HCT116 (cell line): ENCODE data around the gene SEMA4D. TPM values are rescaled to one million over a fixed set of nuclear protein-coding genes. Genes with fewer than 3 reads are reported as not detected.

Source experiments
- ATAC-seq: fragments of 200-7000 bp; cut with Tn5 transposase; 2 replicates; pipeline ENCODE4 v1.9.1; 2020; ENCODE audit warnings: mild to moderate bottlenecking, moderate library complexity
- BruUV-seq: library from RNA; stranded (reverse); fragments of 400-500 nt; replicated peaks from 2 replicates; lab custom pipeline; 2021; lab: Mats Ljungman, UMichigan
- CTCF ChIA-PET: fragments of 300-600 bp; sonication (Branson Sonifier 250); formaldehyde crosslinking; loops from one replicate; lab custom pipeline; 2021; ENCODE audit warnings: antibody characterized with exemption; lab: Charles Lee
- POLR2A ChIA-PET: fragments of 300-600, 350-600 bp; sonication (Branson Sonifier 250); formaldehyde crosslinking; loops from one replicate; lab custom pipeline; 2021; ENCODE audit warnings: antibody characterized with exemption; lab: Charles Lee
- RAD21 ChIA-PET, 2 experiments: fragments of 300-600 bp; sonication (Branson Sonifier 250); formaldehyde crosslinking; loops; one replicate each; lab custom pipeline; 2023; ENCODE audit warnings: low total read pairs in 2 of 2; ENCODE audit not compliant: uncharacterized antibody in 2 of 2, unreplicated experiment in 2 of 2, low non-redundant PET in 1 of 2; lab: Charles Lee
- DNase-seq: peaks from one replicate; pipeline ENCODE4 v3.0.0-alpha.2; 2010; ENCODE audit warnings: low read depth, low spot score
- H2AFZ ChIP-seq: fragments of 200-600 bp; shearing (Covaris generic), sonication (generic); 2 replicates; pipeline ENCODE4 v1.6.1; 2017; ENCODE audit warnings: low read depth, mixed run types, mixed read lengths, antibody characterized with exemption, low read length; ENCODE audit not compliant: poor library complexity, severe bottlenecking
- H3K27ac ChIP-seq: 2 replicates; pipeline ENCODE4 v1.5.1; 2012; ENCODE audit warnings: low read depth, low read length
- H3K27me3 ChIP-seq: fragments of 200-600 bp; sonication (generic); 2 replicates; pipeline ENCODE4 v1.6.1; 2016; ENCODE audit warnings: mixed run types, low read length, mixed read lengths; ENCODE audit not compliant: insufficient read depth
- H3K36me3 ChIP-seq, 2 experiments: fragments of 200-500 bp in 1 of 2; fragments of 200-600 bp in 1 of 2; sonication (Bioruptor generic) in 1 of 2; sonication (generic) in 1 of 2; 2 replicates each; pipeline versions ENCODE4 v1.5.1 to v1.6.1; 2014 to 2016; ENCODE audit warnings: low read length in 2 of 2, inconsistent platforms in 1 of 2, mixed read lengths in 1 of 2, mixed run types in 1 of 2; ENCODE audit not compliant: insufficient read depth in 2 of 2, control insufficient read depth in 1 of 2
- H3K4me1 ChIP-seq, 2 experiments: fragments of 200-600 bp in 1 of 2; sonication (generic) in 1 of 2; 2 replicates each; pipeline versions ENCODE4 v1.5.1 to v1.6.1; 2012 to 2017; ENCODE audit warnings: low read length in 2 of 2, inconsistent platforms in 1 of 2, mild to moderate bottlenecking in 1 of 2, mixed read lengths in 1 of 2, mixed run types in 1 of 2, moderate library complexity in 1 of 2; ENCODE audit not compliant: insufficient read depth in 2 of 2, control insufficient read depth in 1 of 2
- H3K4me2 ChIP-seq: fragments of 200-600 bp; sonication (generic); 2 replicates; pipeline ENCODE4 v1.6.1; 2017; ENCODE audit warnings: mixed run types, low read length, mixed read lengths
- H3K4me3 ChIP-seq, 2 experiments: fragments of 200-600 bp in 1 of 2; sonication (generic) in 1 of 2; replicated peaks in 1 of 2; 2 replicates each; pipeline ENCODE4 v1.5.1; 2011 to 2016; ENCODE audit warnings: low read length in 2 of 2, control low read depth in 1 of 2, low read depth in 1 of 2, mild to moderate bottlenecking in 1 of 2, mixed read lengths in 1 of 2, mixed run types in 1 of 2
- H3K79me2 ChIP-seq: fragments of 200-600 bp; sonication (generic); 2 replicates; pipeline ENCODE4 v1.6.1; 2017; ENCODE audit warnings: mild to moderate bottlenecking, mixed run types, low read length, moderate library complexity, mixed read lengths; ENCODE audit not compliant: insufficient read depth
- H3K9ac ChIP-seq: fragments of 200-600 bp; sonication (generic); 2 replicates; pipeline ENCODE4 v1.6.1; 2016; ENCODE audit warnings: low read length, mixed read lengths
- H3K9me2 ChIP-seq: fragments of 200-600 bp; sonication (generic), shearing (Covaris generic); 2 replicates; pipeline ENCODE4 v1.6.1; 2017; ENCODE audit warnings: mixed run types, mild to moderate bottlenecking, moderate library complexity; ENCODE audit not compliant: insufficient read depth
- H3K9me3 ChIP-seq, 2 experiments: fragments of 200-500 bp in 1 of 2; fragments of 200-600 bp in 1 of 2; sonication (Bioruptor generic) in 1 of 2; sonication (generic) in 1 of 2; 2 replicates each; pipeline ENCODE4 v1.6.1; 2014 to 2017; ENCODE audit warnings: low read length in 2 of 2, mixed read lengths in 2 of 2, inconsistent platforms in 1 of 2, low read depth in 1 of 2, mild to moderate bottlenecking in 1 of 2, mixed run types in 1 of 2, moderate library complexity in 1 of 2; ENCODE audit not compliant: control insufficient read depth in 1 of 2, insufficient read depth in 1 of 2
- H4K20me1 ChIP-seq: fragments of 200-600 bp; sonication (generic), shearing (Covaris generic); 2 replicates; pipeline ENCODE4 v1.6.1; 2017; ENCODE audit warnings: mixed run types, mild to moderate bottlenecking, moderate library complexity; ENCODE audit not compliant: insufficient read depth
- CBX3 ChIP-seq: IDR thresholded peaks from 2 replicates; pipeline ENCODE4 v1.6.1; 2012; ENCODE audit warnings: low read depth
- JUND ChIP-seq: IDR thresholded peaks from 2 replicates; pipeline ENCODE4 v1.6.1; 2012
- POLR2A ChIP-seq: IDR thresholded peaks from 2 replicates; pipeline ENCODE4 v1.7.0; 2011; ENCODE audit warnings: borderline replicate concordance; ENCODE audit not compliant: insufficient read depth, insufficient read length; ENCODE audit errors: extremely low read depth
- SIN3A ChIP-seq: IDR thresholded peaks from 2 replicates; pipeline ENCODE4 v1.6.1; 2012; ENCODE audit warnings: low read depth
- SRF ChIP-seq: IDR thresholded peaks from 2 replicates; pipeline ENCODE4 v1.6.1; 2012; ENCODE audit warnings: low read depth
- TCF7L2 ChIP-seq: IDR thresholded peaks from 2 replicates; pipeline ENCODE4 v1.7.0; 2011; ENCODE audit warnings: borderline replicate concordance, inconsistent platforms; ENCODE audit not compliant: insufficient read depth, insufficient read length; ENCODE audit errors: extremely low read depth
- YY1 ChIP-seq: IDR thresholded peaks from 2 replicates; pipeline ENCODE4 v1.6.1; 2011; ENCODE audit warnings: low read length, low read depth, moderate library complexity, mild to moderate bottlenecking; ENCODE audit not compliant: insufficient replicate concordance; ENCODE audit errors: extremely low read depth
- ZNF274 ChIP-seq: fragments of 200-500 bp; sonication (Bioruptor generic); IDR thresholded peaks from 2 replicates; pipeline ENCODE4 v1.6.1; 2014; ENCODE audit warnings: mild to moderate bottlenecking, low read depth, low read length, inconsistent platforms
- intact Hi-C: fragments of 100-400 bp; cut with micrococcal nuclease; formaldehyde crosslinking; loops from 2 replicates; pipeline ENCODE4 v1.10.0; 2022
- total RNA-seq: library from RNA; stranded (reverse); gene quantifications from one replicate; pipeline ENCODE4 v1.2.1, GENCODE V29; 2021; ENCODE audit not compliant: unreplicated experiment
- TF ChIP-seq, protein P1 (sequence below): IDR thresholded peaks from 2 replicates; pipeline ENCODE4 v1.6.1; 2011; ENCODE audit warnings: mild to moderate bottlenecking, low read length, moderate library complexity; ENCODE audit not compliant: insufficient replicate concordance; ENCODE audit errors: extremely low read depth
- TF ChIP-seq, protein P2 (sequence below), 3 experiments: fragments of 200-600 bp in 1 of 3; sonication (generic) in 1 of 3; IDR thresholded peaks in 2 of 3; conservative IDR thresholded peaks in 1 of 3; 2 replicates each; pipeline ENCODE4 v1.5.1; 2012 to 2017; ENCODE audit warnings: low read depth in 2 of 3, low read length in 2 of 3, antibody characterized with exemption in 1 of 3, borderline replicate concordance in 1 of 3, control low read depth in 1 of 3, mild to moderate bottlenecking in 1 of 3, mixed read lengths in 1 of 3, mixed run types in 1 of 3, moderate library complexity in 1 of 3; ENCODE audit not compliant: insufficient read depth in 1 of 3
- TF ChIP-seq, protein P3 (sequence below): IDR thresholded peaks from 2 replicates; pipeline ENCODE4 v1.6.1; 2012
- TF ChIP-seq, protein P4 (sequence below): IDR thresholded peaks from 2 replicates; pipeline ENCODE4 v1.6.1; 2012

SEMA4D gene
- total RNA-seq, 1 experiment from 2014 or later, result 32.0 TPM

DNA sequence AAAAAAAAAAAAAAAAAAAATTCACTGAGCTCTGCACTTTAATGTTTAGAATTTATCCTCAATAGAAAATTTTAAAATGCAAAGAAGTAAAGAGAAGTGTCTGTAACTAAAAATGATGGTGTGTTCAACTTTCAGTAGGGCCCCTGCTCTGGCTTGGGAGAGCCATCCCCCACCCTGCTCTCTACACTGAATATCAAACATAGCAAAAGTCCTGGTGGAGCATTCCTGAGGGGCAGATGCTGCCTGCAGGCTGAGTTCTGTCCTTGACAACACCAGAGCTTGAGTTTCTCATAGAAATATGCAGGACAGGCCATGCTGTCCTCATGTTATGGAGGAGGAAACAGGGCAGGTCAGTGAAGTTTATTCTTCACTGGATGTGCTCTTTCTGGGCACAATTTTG lies 7.1 kb upstream of the SEMA4D start (continued):
- TF ChIP-seq, protein P1, sequence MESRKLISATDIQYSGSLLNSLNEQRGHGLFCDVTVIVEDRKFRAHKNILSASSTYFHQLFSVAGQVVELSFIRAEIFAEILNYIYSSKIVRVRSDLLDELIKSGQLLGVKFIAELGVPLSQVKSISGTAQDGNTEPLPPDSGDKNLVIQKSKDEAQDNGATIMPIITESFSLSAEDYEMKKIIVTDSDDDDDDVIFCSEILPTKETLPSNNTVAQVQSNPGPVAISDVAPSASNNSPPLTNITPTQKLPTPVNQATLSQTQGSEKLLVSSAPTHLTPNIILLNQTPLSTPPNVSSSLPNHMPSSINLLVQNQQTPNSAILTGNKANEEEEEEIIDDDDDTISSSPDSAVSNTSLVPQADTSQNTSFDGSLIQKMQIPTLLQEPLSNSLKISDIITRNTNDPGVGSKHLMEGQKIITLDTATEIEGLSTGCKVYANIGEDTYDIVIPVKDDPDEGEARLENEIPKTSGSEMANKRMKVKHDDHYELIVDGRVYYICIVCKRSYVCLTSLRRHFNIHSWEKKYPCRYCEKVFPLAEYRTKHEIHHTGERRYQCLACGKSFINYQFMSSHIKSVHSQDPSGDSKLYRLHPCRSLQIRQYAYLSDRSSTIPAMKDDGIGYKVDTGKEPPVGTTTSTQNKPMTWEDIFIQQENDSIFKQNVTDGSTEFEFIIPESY, result no peak
- TF ChIP-seq YY1, result no peak
- TF ChIP-seq, all 23 proteins: peak for 0

DNA sequence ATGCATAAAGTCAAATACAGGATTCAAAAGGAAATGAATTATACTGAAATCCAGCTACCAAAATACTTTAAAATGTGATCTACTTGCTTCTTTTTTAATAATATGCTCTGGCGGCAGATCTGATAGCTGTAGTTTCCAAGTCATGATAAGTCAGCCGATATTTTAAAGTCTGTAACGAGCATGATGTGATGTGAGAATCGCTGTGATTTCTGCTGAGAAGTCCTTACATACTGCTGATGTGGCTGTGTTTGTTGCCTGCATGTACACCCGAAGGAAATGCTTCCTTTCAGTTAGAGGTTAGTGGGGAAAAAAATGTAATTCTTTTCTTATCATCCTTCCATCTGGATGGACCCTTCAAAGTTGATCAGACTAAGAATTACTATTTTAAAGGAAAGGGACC lies 4.8 kb upstream of the SEMA4D start:
- TF ChIP-seq, protein P2, sequence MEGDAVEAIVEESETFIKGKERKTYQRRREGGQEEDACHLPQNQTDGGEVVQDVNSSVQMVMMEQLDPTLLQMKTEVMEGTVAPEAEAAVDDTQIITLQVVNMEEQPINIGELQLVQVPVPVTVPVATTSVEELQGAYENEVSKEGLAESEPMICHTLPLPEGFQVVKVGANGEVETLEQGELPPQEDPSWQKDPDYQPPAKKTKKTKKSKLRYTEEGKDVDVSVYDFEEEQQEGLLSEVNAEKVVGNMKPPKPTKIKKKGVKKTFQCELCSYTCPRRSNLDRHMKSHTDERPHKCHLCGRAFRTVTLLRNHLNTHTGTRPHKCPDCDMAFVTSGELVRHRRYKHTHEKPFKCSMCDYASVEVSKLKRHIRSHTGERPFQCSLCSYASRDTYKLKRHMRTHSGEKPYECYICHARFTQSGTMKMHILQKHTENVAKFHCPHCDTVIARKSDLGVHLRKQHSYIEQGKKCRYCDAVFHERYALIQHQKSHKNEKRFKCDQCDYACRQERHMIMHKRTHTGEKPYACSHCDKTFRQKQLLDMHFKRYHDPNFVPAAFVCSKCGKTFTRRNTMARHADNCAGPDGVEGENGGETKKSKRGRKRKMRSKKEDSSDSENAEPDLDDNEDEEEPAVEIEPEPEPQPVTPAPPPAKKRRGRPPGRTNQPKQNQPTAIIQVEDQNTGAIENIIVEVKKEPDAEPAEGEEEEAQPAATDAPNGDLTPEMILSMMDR (IDR thresholded peaks at IDR 0.05 in 2 of 3, conservative IDR thresholded peaks at IDR 0.05 in 1 of 3; ENCODE audit: borderline replicate concordance in 1 of 3, insufficient read depth in 1 of 3, low read depth in 2 of 3, low read length in 2 of 3), result no peak
- TF ChIP-seq CBX3 (no peak), JUND (no peak), ZNF274 (no peak), POLR2A (no peak), TCF7L2 (no peak), SIN3A (no peak), SRF (no peak)
- TF ChIP-seq, protein P3, sequence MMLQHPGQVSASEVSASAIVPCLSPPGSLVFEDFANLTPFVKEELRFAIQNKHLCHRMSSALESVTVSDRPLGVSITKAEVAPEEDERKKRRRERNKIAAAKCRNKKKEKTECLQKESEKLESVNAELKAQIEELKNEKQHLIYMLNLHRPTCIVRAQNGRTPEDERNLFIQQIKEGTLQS, result no peak
- TF ChIP-seq, protein P4, sequence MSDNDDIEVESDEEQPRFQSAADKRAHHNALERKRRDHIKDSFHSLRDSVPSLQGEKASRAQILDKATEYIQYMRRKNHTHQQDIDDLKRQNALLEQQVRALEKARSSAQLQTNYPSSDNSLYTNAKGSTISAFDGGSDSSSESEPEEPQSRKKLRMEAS, result no peak
- no peak overlapping the region for H2AFZ ChIP-seq
- DNase-seq (no peak), ATAC-seq (no peak)
- ChIA-PET CTCF (no interaction called here), POLR2A (no interaction called here), RAD21 (no interaction called here)
- intact Hi-C loops, result no loop called here
- no peaks in the 10 kb centered on the region for H3K36me3 ChIP-seq
- H3K4me3 ChIP-seq, result no peak overlapping the region
- peaks cover 5 to 8% of the 10 kb centered on the region in 2 experiments for H3K4me1 ChIP-seq
- no peaks in the 10 kb centered on the region; the same call in none of the 2 replicates for H3K27me3 ChIP-seq
- no peaks in the 10 kb centered on the region for H3K79me2 ChIP-seq
- no TSS peak for BruUV-seq
- no peak overlapping the region for H3K9ac ChIP-seq
- no peaks in the 10 kb centered on the region for H3K9me3 ChIP-seq
- H3K9me2 ChIP-seq, result no peaks in the 10 kb centered on the region
- H3K4me2 ChIP-seq, result no peak overlapping the region
- no peak overlapping the region for H3K27ac ChIP-seq
- H4K20me1 ChIP-seq, result no peaks in the 10 kb centered on the region
